Neural progenitor cell (in vitro differentiated cells): ENCODE measurements around the gene TJP1. TPM values are rescaled to one million over a fixed set of nuclear protein-coding genes. Genes with fewer than 3 reads are reported as not detected.

Experiments used
- DNase-seq: peaks from one replicate; pipeline ENCODE4 v3.0.0-alpha.2; 2016; ENCODE audit warnings: low spot score
- H2AFZ ChIP-seq: fragments of 200-600 bp; sonication (generic); replicated peaks from 2 replicates; pipeline ENCODE4 v1.6.1; 2016; ENCODE audit warnings: antibody characterized with exemption
- H3F3A ChIP-seq: fragments of 200-600 bp; sonication (generic); 2 replicates; pipeline ENCODE4 v1.6.1; 2016; ENCODE audit warnings: antibody characterized with exemption, low read depth
- H3K27ac ChIP-seq: fragments of 200-600 bp; sonication (generic); 2 replicates; pipeline ENCODE4 v1.5.1; 2016; ENCODE audit warnings: mild to moderate bottlenecking
- H3K27me3 ChIP-seq: fragments of 200-600 bp; sonication (generic); 2 replicates; pipeline ENCODE4 v1.6.1; 2016; ENCODE audit warnings: mild to moderate bottlenecking, moderate library complexity
- H3K36me3 ChIP-seq: fragments of 200-600 bp; sonication (generic); 2 replicates; pipeline ENCODE4 v1.5.1; 2016
- H3K4me1 ChIP-seq: fragments of 200-600 bp; sonication (generic); 2 replicates; pipeline ENCODE4 v1.6.1; 2016; ENCODE audit warnings: mixed run types
- H3K4me2 ChIP-seq: fragments of 200-600 bp; sonication (generic); 2 replicates; pipeline ENCODE4 v1.6.1; 2016
- H3K4me3 ChIP-seq: fragments of 200-600 bp; sonication (generic); 2 replicates; pipeline ENCODE4 v1.5.1; 2016
- H3K79me2 ChIP-seq: fragments of 200-600 bp; sonication (generic); 2 replicates; pipeline ENCODE4 v1.6.1; 2016; ENCODE audit warnings: low read depth
- H3K9ac ChIP-seq: fragments of 200-600 bp; sonication (generic); 2 replicates; pipeline ENCODE4 v1.6.1; 2016
- H3K9me3 ChIP-seq: fragments of 200-600 bp; sonication (generic); 2 replicates; pipeline ENCODE4 v1.5.1; 2016; ENCODE audit warnings: low read depth
- H4K20me1 ChIP-seq: fragments of 200-600 bp; sonication (generic); 2 replicates; pipeline ENCODE4 v1.6.1; 2016; ENCODE audit warnings: low read depth
- H3K27ac Mint-ChIP-seq: 3 replicates; pipeline ENCODE4 v1.8.0; 2021; ENCODE audit warnings: mixed read lengths
- H3K27me3 Mint-ChIP-seq: 2 replicates; pipeline ENCODE4 v1.8.0; 2022; ENCODE audit warnings: low read depth, mild to moderate bottlenecking, inconsistent platforms, moderate library complexity, mixed read lengths; ENCODE audit not compliant: insufficient read depth
- H3K36me3 Mint-ChIP-seq: 3 replicates; pipeline ENCODE4 v1.8.0; 2021; ENCODE audit warnings: mixed read lengths
- H3K4me1 Mint-ChIP-seq: 3 replicates; pipeline ENCODE4 v1.8.0; 2021; ENCODE audit warnings: mixed read lengths
- H3K4me3 Mint-ChIP-seq: 3 replicates; pipeline ENCODE4 v1.8.0; 2021; ENCODE audit warnings: mild to moderate bottlenecking, moderate library complexity, mixed read lengths
- H3K9me3 Mint-ChIP-seq: 3 replicates; pipeline ENCODE4 v1.8.0; 2020; ENCODE audit warnings: mixed read lengths
- EZH2 ChIP-seq: fragments of 200-600 bp; sonication (generic); IDR thresholded peaks from 2 replicates; pipeline ENCODE4 v1.6.1; 2017; ENCODE audit warnings: antibody characterized with exemption, mild to moderate bottlenecking, moderate library complexity
- EZH2phosphoT487 ChIP-seq: fragments of 200-600 bp; sonication (generic); IDR thresholded peaks from 2 replicates; pipeline ENCODE4 v1.6.1; 2017; ENCODE audit warnings: antibody characterized with exemption
- total RNA-seq: library from RNA; depleted of rRNA; stranded (reverse); fragments of >200 nt; gene quantifications from 2 replicates; pipeline ENCODE4 v1.2.3, GENCODE V29; 2015; ENCODE audit warnings: low replicate concordance
- TF ChIP-seq, protein P1 (sequence below): fragments of 200-600 bp; sonication (generic); IDR thresholded peaks from 2 replicates; pipeline ENCODE4 v1.5.1; 2017; ENCODE audit warnings: antibody characterized with exemption, mild to moderate bottlenecking

Gene TJP1
- total RNA-seq, 1 donor from 2014 or later = 126 TPM

DNA sequence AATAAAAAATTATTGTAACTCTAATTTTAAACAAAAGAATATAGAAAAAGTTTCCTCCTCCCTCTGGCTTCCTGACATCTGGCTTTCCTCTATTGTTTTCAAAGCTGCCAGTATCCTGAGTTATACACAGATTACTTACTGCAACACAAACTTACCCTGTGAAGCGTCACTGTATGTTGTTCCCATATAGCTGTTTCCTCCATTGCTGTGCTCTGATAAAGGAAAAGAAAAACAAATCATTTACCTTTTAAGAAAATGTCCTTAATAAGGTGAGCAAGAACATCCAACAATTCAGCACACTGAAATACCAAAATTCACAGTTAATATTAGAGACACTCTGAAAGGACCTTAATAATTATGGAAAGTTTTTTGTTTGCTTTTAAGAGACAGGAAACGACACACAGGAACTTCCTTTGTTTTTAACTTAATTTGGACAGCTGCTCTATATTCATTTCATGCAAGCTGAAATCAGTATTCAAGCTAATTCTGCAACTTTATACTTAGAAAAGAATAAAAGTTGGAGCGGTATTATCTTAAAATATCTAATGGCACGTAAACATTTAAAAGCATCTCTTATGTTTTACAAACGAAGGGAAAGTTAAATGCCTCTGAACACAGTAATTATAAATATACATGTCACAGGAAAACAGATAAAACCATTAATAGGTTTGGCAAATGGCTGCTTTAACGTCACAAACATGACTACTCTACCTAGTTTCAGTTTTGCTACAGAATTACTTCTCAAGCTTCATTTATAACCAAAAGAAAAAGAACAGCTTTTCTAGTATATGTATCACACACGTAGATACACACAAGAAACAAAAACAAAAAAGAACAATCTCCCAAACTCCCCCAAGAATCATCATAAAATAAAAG lies 21.5 kb downstream of the TJP1 start:
- H3K79me2 ChIP-seq = peaks cover 97% of the 10 kb centered on the region
- Mint-ChIP-seq H3K27me3 (no peaks in the 10 kb centered on the region), H3K9me3 (peaks cover 52% of the 10 kb centered on the region), H3K36me3 (peaks cover 55% of the 10 kb centered on the region), H3K27ac (no peak overlapping the region), H3K4me1 (no peaks in the 10 kb centered on the region), H3K4me3 (no peak overlapping the region)
- no peak overlapping the region for H3K27ac ChIP-seq
- H3K4me1 ChIP-seq = peaks cover 20% of the 10 kb centered on the region
- H2AFZ ChIP-seq = no peak overlapping the region
- H3K4me2 ChIP-seq = no peak overlapping the region
- peaks cover 15% of the 10 kb centered on the region for H3K36me3 ChIP-seq
- H3K27me3 ChIP-seq = no peaks in the 10 kb centered on the region
- H3K9me3 ChIP-seq = no peaks in the 10 kb centered on the region
- H3K9ac ChIP-seq = no peak overlapping the region
- H3F3A ChIP-seq = no peaks in the 10 kb centered on the region
- H3K4me3 ChIP-seq = no peak overlapping the region
- peaks cover 26% of the 10 kb centered on the region for H4K20me1 ChIP-seq
- TF ChIP-seq, protein P1, sequence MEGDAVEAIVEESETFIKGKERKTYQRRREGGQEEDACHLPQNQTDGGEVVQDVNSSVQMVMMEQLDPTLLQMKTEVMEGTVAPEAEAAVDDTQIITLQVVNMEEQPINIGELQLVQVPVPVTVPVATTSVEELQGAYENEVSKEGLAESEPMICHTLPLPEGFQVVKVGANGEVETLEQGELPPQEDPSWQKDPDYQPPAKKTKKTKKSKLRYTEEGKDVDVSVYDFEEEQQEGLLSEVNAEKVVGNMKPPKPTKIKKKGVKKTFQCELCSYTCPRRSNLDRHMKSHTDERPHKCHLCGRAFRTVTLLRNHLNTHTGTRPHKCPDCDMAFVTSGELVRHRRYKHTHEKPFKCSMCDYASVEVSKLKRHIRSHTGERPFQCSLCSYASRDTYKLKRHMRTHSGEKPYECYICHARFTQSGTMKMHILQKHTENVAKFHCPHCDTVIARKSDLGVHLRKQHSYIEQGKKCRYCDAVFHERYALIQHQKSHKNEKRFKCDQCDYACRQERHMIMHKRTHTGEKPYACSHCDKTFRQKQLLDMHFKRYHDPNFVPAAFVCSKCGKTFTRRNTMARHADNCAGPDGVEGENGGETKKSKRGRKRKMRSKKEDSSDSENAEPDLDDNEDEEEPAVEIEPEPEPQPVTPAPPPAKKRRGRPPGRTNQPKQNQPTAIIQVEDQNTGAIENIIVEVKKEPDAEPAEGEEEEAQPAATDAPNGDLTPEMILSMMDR = no peak
- TF ChIP-seq EZH2 (no peak), EZH2phosphoT487 (no peak)
- no peak for DNase-seq

DNA sequence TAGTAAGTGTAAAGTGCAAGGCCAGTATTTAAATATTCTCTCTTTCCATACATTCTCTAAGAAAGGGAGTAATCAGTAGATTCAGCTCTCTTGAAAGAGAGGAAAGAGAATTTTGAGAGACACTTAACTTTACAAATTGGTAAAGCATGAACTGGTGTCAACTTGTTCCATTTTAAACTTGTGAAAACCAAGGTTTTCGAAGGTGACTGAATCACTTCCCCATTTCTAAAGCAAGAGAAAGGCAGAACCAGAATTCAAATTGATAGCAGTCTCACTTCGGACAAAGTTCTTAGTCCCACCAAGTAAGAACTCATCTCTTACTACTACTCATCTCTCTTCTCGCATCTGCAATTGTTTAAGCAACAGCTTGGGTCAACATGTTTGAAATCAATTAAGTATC lies 22.4 kb downstream of the TJP1 start:
- no peaks in the 10 kb centered on the region for H3K4me1 Mint-ChIP-seq
- no peaks in the 10 kb centered on the region for H3F3A ChIP-seq
- H4K20me1 ChIP-seq = peaks cover 18% of the 10 kb centered on the region
- H3K9ac ChIP-seq = no peak overlapping the region
- H3K27me3 ChIP-seq = no peaks in the 10 kb centered on the region
- H3K4me3 Mint-ChIP-seq = no peak overlapping the region
- no peak overlapping the region for H3K27ac Mint-ChIP-seq
- peaks cover 56% of the 10 kb centered on the region for H3K36me3 Mint-ChIP-seq
- no peak for TF ChIP-seq EZH2
- no peaks in the 10 kb centered on the region for H3K9me3 ChIP-seq
- DNase-seq = no peak
- no peak overlapping the region for H3K4me2 ChIP-seq
- H3K9me3 Mint-ChIP-seq = peaks cover 53% of the 10 kb centered on the region
- H3K4me3 ChIP-seq = no peak overlapping the region
- peaks cover 97% of the 10 kb centered on the region for H3K79me2 ChIP-seq
- no peak overlapping the region for H2AFZ ChIP-seq
- H3K27ac ChIP-seq = no peak overlapping the region
- H3K4me1 ChIP-seq = peaks cover 17% of the 10 kb centered on the region
- no peaks in the 10 kb centered on the region for H3K27me3 Mint-ChIP-seq
- H3K36me3 ChIP-seq = peaks cover 15% of the 10 kb centered on the region

DNA sequence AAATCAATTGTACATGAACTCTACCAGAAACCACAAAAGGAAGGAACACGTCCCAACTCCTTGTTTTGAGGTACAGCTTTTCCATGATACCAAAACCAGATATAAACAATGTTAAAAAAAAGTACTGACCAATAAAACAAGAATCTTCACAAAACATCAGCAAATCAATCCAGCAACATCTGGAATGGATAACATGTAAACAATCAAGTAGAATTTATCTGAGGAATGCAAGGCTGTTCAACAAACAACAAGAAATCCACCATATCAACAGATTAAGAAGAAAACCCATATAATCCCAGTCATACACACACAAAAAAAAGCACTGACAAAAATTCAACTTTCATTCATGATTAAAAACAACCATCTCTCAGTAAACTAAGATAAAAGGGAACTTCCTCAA lies 26.7 kb downstream of the TJP1 start:
- Mint-ChIP-seq H3K4me1 (no peaks in the 10 kb centered on the region), H3K4me3 (no peak overlapping the region), H3K27me3 (no peaks in the 10 kb centered on the region), H3K27ac (no peak overlapping the region), H3K9me3 (peaks cover 50% of the 10 kb centered on the region), H3K36me3 (peaks cover 68% of the 10 kb centered on the region)
- Histone ChIP-seq H3K9ac (no peak overlapping the region), H4K20me1 (no peaks in the 10 kb centered on the region), H3K36me3 (peaks cover 24% of the 10 kb centered on the region), H3K4me1 (peaks cover 1% of the 10 kb centered on the region), H3K27ac (no peak overlapping the region), H2AFZ (no peak overlapping the region), H3K9me3 (no peaks in the 10 kb centered on the region), H3K4me3 (no peak overlapping the region), H3F3A (no peaks in the 10 kb centered on the region), H3K4me2 (no peak overlapping the region), H3K27me3 (no peaks in the 10 kb centered on the region), H3K79me2 (peaks cover 85% of the 10 kb centered on the region)
- DNase-seq = no peak
- TF ChIP-seq, protein P1 = no peak
- TF ChIP-seq EZH2 (no peak), EZH2phosphoT487 (no peak)
